ENCODE data around the gene SLC15A4.
"Not testable (repeated sequence)": the region's sequence is repeated elsewhere in the genome, so short reads cannot be mapped to it uniquely, and the experiment has no call there.

The SLC15A4 gene

GRCh38 chr12:128823916-128824839 lies at the start of gene SLC15A4:
TSS of gene SLC15A4 (minus strand) at chr12:128823958. CDS start at chr12:128823943, 15 bp downstream.
- peak; percentile 72 to 90 (median 85) for DNase-seq (ENCODE audit: low read depth in 3 of 3)

GRCh38 chr12:128872303-128872702 lies 48.5 kb upstream of the SLC15A4 start:
- no peak for DNase-seq (ENCODE audit: low read depth in 3 of 3)

- DNase-seq (ENCODE audit: low read depth in 3 of 3) = no peak
These were observed 47.7 kb upstream of the SLC15A4 start for GRCh38 chr12:128871516-128871892.

GRCh38 chr12:128867466-128867865 lies 43.7 kb upstream of the SLC15A4 start:
- no peak for DNase-seq (ENCODE audit: low read depth in 3 of 3)

- DNase-seq (ENCODE audit: low read depth in 3 of 3) = no peak
These were observed 40.9 kb upstream of the SLC15A4 start for GRCh38 chr12:128864516-128865186.

- no peak for DNase-seq (ENCODE audit: low read depth in 3 of 3)
These were observed 40.2 kb upstream of the SLC15A4 start for GRCh38 chr12:128863957-128864356.

- DNase-seq (ENCODE audit: low read depth in 3 of 3) = no peak
These were observed 37.7 kb upstream of the SLC15A4 start for GRCh38 chr12:128861226-128862016.

GRCh38 chr12:128859311-128859710 lies 35.6 kb upstream of the SLC15A4 start:
- no peak for DNase-seq (ENCODE audit: low read depth in 3 of 3)

GRCh38 chr12:128857133-128857763 lies 33.5 kb upstream of the SLC15A4 start:
- DNase-seq (ENCODE audit: low read depth in 3 of 3) = no peak

- no peak for DNase-seq (ENCODE audit: low read depth in 3 of 3)
These were observed 33.0 kb upstream of the SLC15A4 start for GRCh38 chr12:128856791-128857078.

GRCh38 chr12:128856035-128856790 lies 32.5 kb upstream of the SLC15A4 start:
- DNase-seq (ENCODE audit: low read depth in 3 of 3) = no peak

GRCh38 chr12:128853600-128854197 lies 29.9 kb upstream of the SLC15A4 start:
- DNase-seq (ENCODE audit: low read depth in 3 of 3) = no peak

GRCh38 chr12:128852885-128853599 lies 29.3 kb upstream of the SLC15A4 start, which contains the start of gene GLT1D1:
TSS of gene GLT1D1 (plus strand) at chr12:128853478. CDS start at chr12:128853582, 104 bp downstream.
- no peak for DNase-seq (ENCODE audit: low read depth in 3 of 3)

- no peak for DNase-seq (ENCODE audit: low read depth in 3 of 3)
These were observed 28.4 kb upstream of the SLC15A4 start for GRCh38 chr12:128852026-128852698.

- DNase-seq (ENCODE audit: low read depth in 3 of 3) = not testable (repeated sequence)
These were observed 27.7 kb upstream of the SLC15A4 start for GRCh38 chr12:128851429-128851828.

- no peak for DNase-seq (ENCODE audit: low read depth in 3 of 3)
These were observed 26.6 kb upstream of the SLC15A4 start for GRCh38 chr12:128850400-128850799.

- DNase-seq (ENCODE audit: low read depth in 3 of 3) = not testable (repeated sequence)
These were observed 26.0 kb upstream of the SLC15A4 start for GRCh38 chr12:128849806-128850205.

- no peak for DNase-seq (ENCODE audit: low read depth in 3 of 3)
These were observed 24.6 kb upstream of the SLC15A4 start for GRCh38 chr12:128848371-128848770.

GRCh38 chr12:128846671-128847070 lies 22.9 kb upstream of the SLC15A4 start:
- not testable (repeated sequence) for DNase-seq (ENCODE audit: low read depth in 3 of 3)
